Measurements from ENCODE around the gene ATP10A.
"Not testable (repeated sequence)": the region's sequence is repeated elsewhere in the genome, so short reads cannot be mapped to it uniquely, and the experiment has no call there.

Gene ATP10A

GRCh38 chr15:25661898-25662297 lies 201.2 kb downstream of the ATP10A start:
- H3K36me3 ChIP-seq (ENCODE audit: control insufficient read depth, insufficient read depth, low read length) = no peaks in the 10 kb centered on the region
- no peak overlapping the region for H3K4me3 ChIP-seq (ENCODE audit: low read length)
- no peaks in the 10 kb centered on the region for H3K9me3 ChIP-seq (ENCODE audit: control insufficient read depth, low read length)
- no peaks in the 10 kb centered on the region for H3K27me3 ChIP-seq (ENCODE audit: control insufficient read depth, insufficient read depth, low read length)
- H3K4me1 ChIP-seq (ENCODE audit: control insufficient read depth, insufficient read depth, low read length) = no peaks in the 10 kb centered on the region
- no peak overlapping the region for H3K9ac ChIP-seq (ENCODE audit: low read length)

GRCh38 chr15:25659251-25659650 lies 203.9 kb downstream of the ATP10A start:
- Histone ChIP-seq H3K9me3 (ENCODE audit: control insufficient read depth, low read length) (no peaks in the 10 kb centered on the region), H3K4me3 (ENCODE audit: low read length) (no peak overlapping the region), H3K36me3 (ENCODE audit: control insufficient read depth, insufficient read depth, low read length) (no peaks in the 10 kb centered on the region), H3K27me3 (ENCODE audit: control insufficient read depth, insufficient read depth, low read length) (no peaks in the 10 kb centered on the region), H3K4me1 (ENCODE audit: control insufficient read depth, insufficient read depth, low read length) (no peaks in the 10 kb centered on the region), H3K9ac (ENCODE audit: low read length) (no peak overlapping the region)

- Histone ChIP-seq H3K27me3 (ENCODE audit: control insufficient read depth, insufficient read depth, low read length) (no peaks in the 10 kb centered on the region), H3K9ac (ENCODE audit: low read length) (no peak overlapping the region), H3K9me3 (ENCODE audit: control insufficient read depth, low read length) (no peaks in the 10 kb centered on the region), H3K4me3 (ENCODE audit: low read length) (no peak overlapping the region), H3K36me3 (ENCODE audit: control insufficient read depth, insufficient read depth, low read length) (no peaks in the 10 kb centered on the region), H3K4me1 (ENCODE audit: control insufficient read depth, insufficient read depth, low read length) (no peaks in the 10 kb centered on the region)
Measured at GRCh38 chr15:25658560-25658959, 204.6 kb downstream of the ATP10A start.

GRCh38 chr15:25655207-25655948 lies 207.7 kb downstream of the ATP10A start:
- Histone ChIP-seq H3K9me3 (ENCODE audit: control insufficient read depth, low read length) (no peaks in the 10 kb centered on the region), H3K4me1 (ENCODE audit: control insufficient read depth, insufficient read depth, low read length) (no peaks in the 10 kb centered on the region), H3K4me3 (ENCODE audit: low read length) (no peak overlapping the region), H3K27me3 (ENCODE audit: control insufficient read depth, insufficient read depth, low read length) (no peaks in the 10 kb centered on the region), H3K36me3 (ENCODE audit: control insufficient read depth, insufficient read depth, low read length) (no peaks in the 10 kb centered on the region), H3K9ac (ENCODE audit: low read length) (no peak overlapping the region)

- Histone ChIP-seq H3K9me3 (ENCODE audit: control insufficient read depth, low read length) (no peaks in the 10 kb centered on the region), H3K36me3 (ENCODE audit: control insufficient read depth, insufficient read depth, low read length) (no peaks in the 10 kb centered on the region), H3K9ac (ENCODE audit: low read length) (no peak overlapping the region), H3K27me3 (ENCODE audit: control insufficient read depth, insufficient read depth, low read length) (no peaks in the 10 kb centered on the region), H3K4me1 (ENCODE audit: control insufficient read depth, insufficient read depth, low read length) (no peaks in the 10 kb centered on the region), H3K4me3 (ENCODE audit: low read length) (no peak overlapping the region)
Measured at GRCh38 chr15:25653371-25653770, 209.8 kb downstream of the ATP10A start.

- H3K4me1 ChIP-seq (ENCODE audit: control insufficient read depth, insufficient read depth, low read length) = no peaks in the 10 kb centered on the region
- no peaks in the 10 kb centered on the region for H3K36me3 ChIP-seq (ENCODE audit: control insufficient read depth, insufficient read depth, low read length)
- no peak overlapping the region for H3K9ac ChIP-seq (ENCODE audit: low read length)
- H3K9me3 ChIP-seq (ENCODE audit: control insufficient read depth, low read length) = no peaks in the 10 kb centered on the region
- H3K27me3 ChIP-seq (ENCODE audit: control insufficient read depth, insufficient read depth, low read length) = no peaks in the 10 kb centered on the region
- H3K4me3 ChIP-seq (ENCODE audit: low read length) = no peak overlapping the region
Measured at GRCh38 chr15:25652704-25653103, 210.4 kb downstream of the ATP10A start.

GRCh38 chr15:25649390-25649789 lies 213.7 kb downstream of the ATP10A start:
- H3K4me1 ChIP-seq (ENCODE audit: control insufficient read depth, insufficient read depth, low read length) = no peaks in the 10 kb centered on the region
- H3K9me3 ChIP-seq (ENCODE audit: control insufficient read depth, low read length) = no peaks in the 10 kb centered on the region
- H3K9ac ChIP-seq (ENCODE audit: low read length) = no peak overlapping the region
- no peaks in the 10 kb centered on the region for H3K27me3 ChIP-seq (ENCODE audit: control insufficient read depth, insufficient read depth, low read length)
- no peaks in the 10 kb centered on the region for H3K36me3 ChIP-seq (ENCODE audit: control insufficient read depth, insufficient read depth, low read length)
- H3K4me3 ChIP-seq (ENCODE audit: low read length) = no peak overlapping the region

GRCh38 chr15:25643120-25643519 lies 220.0 kb downstream of the ATP10A start:
- Histone ChIP-seq H3K4me1 (ENCODE audit: control insufficient read depth, insufficient read depth, low read length) (no peaks in the 10 kb centered on the region), H3K9ac (ENCODE audit: low read length) (no peak overlapping the region), H3K9me3 (ENCODE audit: control insufficient read depth, low read length) (no peaks in the 10 kb centered on the region), H3K27me3 (ENCODE audit: control insufficient read depth, insufficient read depth, low read length) (no peaks in the 10 kb centered on the region), H3K36me3 (ENCODE audit: control insufficient read depth, insufficient read depth, low read length) (no peaks in the 10 kb centered on the region), H3K4me3 (ENCODE audit: low read length) (no peak overlapping the region)

GRCh38 chr15:25641762-25642161 lies 221.4 kb downstream of the ATP10A start:
- no peaks in the 10 kb centered on the region for H3K27me3 ChIP-seq (ENCODE audit: control insufficient read depth, insufficient read depth, low read length)
- H3K4me3 ChIP-seq (ENCODE audit: low read length) = no peak overlapping the region
- H3K9ac ChIP-seq (ENCODE audit: low read length) = no peak overlapping the region
- H3K36me3 ChIP-seq (ENCODE audit: control insufficient read depth, insufficient read depth, low read length) = no peaks in the 10 kb centered on the region
- no peaks in the 10 kb centered on the region for H3K9me3 ChIP-seq (ENCODE audit: control insufficient read depth, low read length)
- H3K4me1 ChIP-seq (ENCODE audit: control insufficient read depth, insufficient read depth, low read length) = no peaks in the 10 kb centered on the region

- Histone ChIP-seq H3K4me3 (ENCODE audit: low read length) (no peak overlapping the region), H3K4me1 (ENCODE audit: control insufficient read depth, insufficient read depth, low read length) (no peaks in the 10 kb centered on the region), H3K36me3 (ENCODE audit: control insufficient read depth, insufficient read depth, low read length) (no peaks in the 10 kb centered on the region), H3K9ac (ENCODE audit: low read length) (no peak overlapping the region), H3K27me3 (ENCODE audit: control insufficient read depth, insufficient read depth, low read length) (no peaks in the 10 kb centered on the region), H3K9me3 (ENCODE audit: control insufficient read depth, low read length) (no peaks in the 10 kb centered on the region)
Measured at GRCh38 chr15:25641361-25641760, 221.8 kb downstream of the ATP10A start.

GRCh38 chr15:25640959-25641358 lies 222.2 kb downstream of the ATP10A start:
- H3K4me3 ChIP-seq (ENCODE audit: low read length); H3K9me3 ChIP-seq (ENCODE audit: control insufficient read depth, low read length); H3K4me1 ChIP-seq (ENCODE audit: control insufficient read depth, insufficient read depth, low read length); H3K27me3 ChIP-seq (ENCODE audit: control insufficient read depth, insufficient read depth, low read length); H3K36me3 ChIP-seq (ENCODE audit: control insufficient read depth, insufficient read depth, low read length); H3K9ac ChIP-seq (ENCODE audit: low read length): not testable (repeated sequence)

- H3K4me1 ChIP-seq (ENCODE audit: control insufficient read depth, insufficient read depth, low read length) = no peaks in the 10 kb centered on the region
- H3K9ac ChIP-seq (ENCODE audit: low read length) = no peak overlapping the region
- H3K27me3 ChIP-seq (ENCODE audit: control insufficient read depth, insufficient read depth, low read length) = no peaks in the 10 kb centered on the region
- no peaks in the 10 kb centered on the region for H3K9me3 ChIP-seq (ENCODE audit: control insufficient read depth, low read length)
- H3K36me3 ChIP-seq (ENCODE audit: control insufficient read depth, insufficient read depth, low read length) = no peaks in the 10 kb centered on the region
- no peak overlapping the region for H3K4me3 ChIP-seq (ENCODE audit: low read length)
Measured at GRCh38 chr15:25640381-25640780, 222.7 kb downstream of the ATP10A start.

- not testable (repeated sequence) for H3K4me3 ChIP-seq (ENCODE audit: low read length); H3K36me3 ChIP-seq (ENCODE audit: control insufficient read depth, insufficient read depth, low read length); H3K9ac ChIP-seq (ENCODE audit: low read length); H3K27me3 ChIP-seq (ENCODE audit: control insufficient read depth, insufficient read depth, low read length); H3K9me3 ChIP-seq (ENCODE audit: control insufficient read depth, low read length); H3K4me1 ChIP-seq (ENCODE audit: control insufficient read depth, insufficient read depth, low read length)
Measured at GRCh38 chr15:25636486-25636885, 226.6 kb downstream of the ATP10A start.

Data from mucosa of stomach (tissue), 1 donor.